GM19395 (cell line): Measurements from ENCODE around the gene AMDHD2.
"Not testable (repeated sequence)": the region's sequence is repeated elsewhere in the genome, so short reads cannot be mapped to it uniquely, and the experiment has no call there.

Source experiments
- ATAC-seq: cut with Tn5 transposase; IDR thresholded peaks from one replicate; pipeline ENCODE4 v1.9.1; 2021; ENCODE audit warnings: mild to moderate bottlenecking, moderate library complexity; ENCODE audit not compliant: unreplicated experiment

AMDHD2 gene, protein sequence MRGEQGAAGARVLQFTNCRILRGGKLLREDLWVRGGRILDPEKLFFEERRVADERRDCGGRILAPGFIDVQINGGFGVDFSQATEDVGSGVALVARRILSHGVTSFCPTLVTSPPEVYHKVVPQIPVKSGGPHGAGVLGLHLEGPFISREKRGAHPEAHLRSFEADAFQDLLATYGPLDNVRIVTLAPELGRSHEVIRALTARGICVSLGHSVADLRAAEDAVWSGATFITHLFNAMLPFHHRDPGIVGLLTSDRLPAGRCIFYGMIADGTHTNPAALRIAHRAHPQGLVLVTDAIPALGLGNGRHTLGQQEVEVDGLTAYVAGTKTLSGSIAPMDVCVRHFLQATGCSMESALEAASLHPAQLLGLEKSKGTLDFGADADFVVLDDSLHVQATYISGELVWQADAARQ

DNA sequence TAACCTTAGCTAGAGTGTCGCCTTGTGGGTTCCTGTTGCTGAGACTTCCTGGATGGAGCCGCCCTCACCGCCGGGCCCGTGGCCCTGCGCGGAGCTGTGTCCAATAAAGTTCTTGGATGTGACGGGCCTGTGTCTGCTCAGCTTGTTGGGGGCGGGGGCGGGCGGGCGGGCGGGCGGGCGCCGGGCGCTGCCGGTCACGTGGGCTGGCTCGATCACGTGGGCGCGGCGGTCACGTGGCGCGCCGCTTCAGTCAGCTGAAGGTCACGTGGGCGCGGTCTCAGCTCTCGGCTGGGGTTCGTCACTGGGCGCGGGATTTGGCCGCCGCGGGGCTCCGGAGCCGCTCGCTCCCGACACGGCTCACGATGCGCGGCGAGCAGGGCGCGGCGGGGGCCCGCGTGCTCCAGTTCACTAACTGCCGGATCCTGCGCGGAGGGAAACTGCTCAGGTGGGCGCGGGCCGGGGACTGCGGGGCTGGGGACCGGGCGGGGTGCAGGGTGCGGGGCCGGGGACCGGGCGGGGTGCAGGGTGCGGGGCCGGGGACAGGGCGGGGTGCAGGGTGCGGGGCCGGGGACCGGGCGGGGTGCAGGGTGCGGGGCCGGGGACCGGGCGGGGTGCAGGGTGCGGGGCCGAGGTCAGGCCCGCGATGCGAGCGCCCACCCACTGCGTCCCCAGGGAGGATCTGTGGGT, at the start of gene AMDHD2:
Gene AMDHD2 (plus strand): TSS at position 275 of the 687 bp plus-strand sequence. CDS start 88 bp downstream, at position 363.
- ATAC-seq: peak; percentile 45

DNA sequence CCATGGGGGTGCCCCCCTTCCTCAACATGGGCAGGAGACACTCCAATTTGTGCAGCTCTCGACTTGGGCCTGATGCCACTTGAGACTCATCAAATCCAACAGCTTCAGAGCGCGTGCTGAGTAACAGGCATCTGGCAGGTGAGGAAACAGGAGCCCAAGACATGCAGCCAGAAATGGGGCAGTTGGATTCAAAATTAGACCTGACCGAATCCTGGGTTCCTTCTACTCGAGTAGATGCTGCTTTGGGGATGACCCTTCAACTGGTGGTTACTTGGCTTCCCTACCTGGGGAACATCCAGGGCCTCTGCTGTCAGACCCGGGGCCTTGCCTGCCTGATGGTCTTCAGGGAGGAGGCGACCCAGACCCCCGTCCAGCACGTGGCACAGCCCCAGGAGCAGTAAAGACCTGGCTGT, 49.6 kb upstream of the AMDHD2 start:
- no peak for ATAC-seq

DNA sequence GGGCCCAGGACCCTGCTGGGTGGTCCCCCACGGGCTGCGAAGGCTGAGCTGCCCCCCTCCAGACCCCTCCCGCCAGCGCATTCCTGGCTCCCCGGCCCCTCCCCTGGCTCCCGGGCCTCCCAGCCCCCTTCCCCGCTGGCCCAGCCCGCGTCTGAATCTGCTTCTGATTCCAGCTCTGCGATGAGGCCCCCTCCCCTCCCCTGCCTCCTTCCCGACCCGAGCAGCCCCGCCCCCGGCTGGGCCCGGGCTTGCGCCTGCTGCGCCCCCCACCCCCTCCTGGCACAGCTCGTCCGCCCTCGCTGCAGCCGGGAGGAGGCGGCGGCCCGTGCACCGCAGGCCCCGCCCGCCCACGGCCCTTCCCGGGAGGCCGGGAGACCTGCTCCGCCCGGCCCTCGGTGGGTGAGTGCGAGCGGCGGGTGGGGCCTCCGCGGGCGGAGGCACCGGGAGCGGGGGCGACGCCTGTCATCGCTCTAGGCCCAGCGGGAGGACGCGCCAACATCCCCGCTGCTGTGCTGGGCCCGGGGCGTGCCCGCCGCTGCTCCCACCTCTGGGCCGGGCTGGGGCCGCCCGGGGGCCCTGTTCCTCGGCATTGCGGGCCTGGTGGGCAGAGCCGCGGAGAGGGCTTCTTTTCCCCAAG, 49.0 kb upstream of the AMDHD2 start, which contains the start of gene NTN3:
Gene NTN3 (plus strand): TSS at position 282 of the 637 bp plus-strand sequence. CDS start 405 bp downstream, outside the sequence.
- ATAC-seq: no peak

DNA sequence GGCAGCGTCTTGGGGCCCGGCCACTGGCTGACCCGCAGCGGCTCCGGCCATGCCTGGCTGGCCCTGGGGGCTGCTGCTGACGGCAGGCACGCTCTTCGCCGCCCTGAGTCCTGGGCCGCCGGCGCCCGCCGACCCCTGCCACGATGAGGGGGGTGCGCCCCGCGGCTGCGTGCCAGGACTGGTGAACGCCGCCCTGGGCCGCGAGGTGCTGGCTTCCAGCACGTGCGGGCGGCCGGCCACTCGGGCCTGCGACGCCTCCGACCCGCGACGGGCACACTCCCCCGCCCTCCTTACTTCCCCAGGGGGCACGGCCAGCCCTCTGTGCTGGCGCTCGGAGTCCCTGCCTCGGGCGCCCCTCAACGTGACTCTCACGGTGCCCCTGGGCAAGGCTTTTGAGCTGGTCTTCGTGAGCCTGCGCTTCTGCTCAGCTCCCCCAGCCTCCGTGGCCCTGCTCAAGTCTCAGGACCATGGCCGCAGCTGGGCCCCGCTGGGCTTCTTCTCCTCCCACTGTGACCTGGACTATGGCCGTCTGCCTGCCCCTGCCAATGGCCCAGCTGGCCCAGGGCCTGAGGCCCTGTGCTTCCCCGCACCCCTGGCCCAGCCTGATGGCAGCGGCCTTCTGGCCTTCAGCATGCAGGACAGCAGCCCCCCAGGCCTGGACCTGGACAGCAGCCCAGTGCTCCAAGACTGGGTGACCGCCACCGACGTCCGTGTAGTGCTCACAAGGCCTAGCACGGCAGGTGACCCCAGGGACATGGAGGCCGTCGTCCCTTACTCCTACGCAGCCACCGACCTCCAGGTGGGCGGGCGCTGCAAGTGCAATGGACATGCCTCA, 48.3 kb upstream of the AMDHD2 start:
- ATAC-seq: no peak

DNA sequence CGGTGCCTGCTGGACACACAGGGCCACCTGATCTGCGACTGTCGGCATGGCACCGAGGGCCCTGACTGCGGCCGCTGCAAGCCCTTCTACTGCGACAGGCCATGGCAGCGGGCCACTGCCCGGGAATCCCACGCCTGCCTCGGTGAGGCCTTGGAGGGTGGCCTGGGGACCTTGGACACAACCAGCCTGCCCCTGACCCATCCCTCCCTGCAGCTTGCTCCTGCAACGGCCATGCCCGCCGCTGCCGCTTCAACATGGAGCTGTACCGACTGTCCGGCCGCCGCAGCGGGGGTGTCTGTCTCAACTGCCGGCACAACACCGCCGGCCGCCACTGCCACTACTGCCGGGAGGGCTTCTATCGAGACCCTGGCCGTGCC, 47.7 kb upstream of the AMDHD2 start:
- ATAC-seq: no peak

DNA sequence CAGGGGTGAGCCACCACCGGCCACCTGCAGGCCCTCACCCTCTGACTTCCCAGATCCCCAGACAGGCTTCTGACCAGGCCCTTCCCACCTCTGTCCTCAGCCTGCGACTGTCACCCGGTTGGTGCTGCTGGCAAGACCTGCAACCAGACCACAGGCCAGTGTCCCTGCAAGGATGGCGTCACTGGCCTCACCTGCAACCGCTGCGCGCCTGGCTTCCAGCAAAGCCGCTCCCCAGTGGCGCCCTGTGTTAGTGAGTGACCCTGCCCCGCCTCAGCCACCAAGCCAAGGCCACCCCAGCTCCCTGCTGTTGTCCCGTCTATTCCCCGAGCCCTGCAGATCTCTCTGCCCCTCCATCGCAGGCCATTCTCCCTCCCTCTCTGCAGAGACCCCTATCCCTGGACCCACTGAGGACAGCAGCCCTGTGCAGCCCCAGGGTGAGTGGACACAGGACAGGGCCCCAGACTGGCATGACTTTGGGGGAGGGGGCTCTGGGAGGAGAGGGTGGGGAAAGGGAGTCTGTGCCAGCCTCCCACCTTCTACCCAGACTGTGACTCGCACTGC, 47.2 kb upstream of the AMDHD2 start:
- ATAC-seq: no peak

DNA sequence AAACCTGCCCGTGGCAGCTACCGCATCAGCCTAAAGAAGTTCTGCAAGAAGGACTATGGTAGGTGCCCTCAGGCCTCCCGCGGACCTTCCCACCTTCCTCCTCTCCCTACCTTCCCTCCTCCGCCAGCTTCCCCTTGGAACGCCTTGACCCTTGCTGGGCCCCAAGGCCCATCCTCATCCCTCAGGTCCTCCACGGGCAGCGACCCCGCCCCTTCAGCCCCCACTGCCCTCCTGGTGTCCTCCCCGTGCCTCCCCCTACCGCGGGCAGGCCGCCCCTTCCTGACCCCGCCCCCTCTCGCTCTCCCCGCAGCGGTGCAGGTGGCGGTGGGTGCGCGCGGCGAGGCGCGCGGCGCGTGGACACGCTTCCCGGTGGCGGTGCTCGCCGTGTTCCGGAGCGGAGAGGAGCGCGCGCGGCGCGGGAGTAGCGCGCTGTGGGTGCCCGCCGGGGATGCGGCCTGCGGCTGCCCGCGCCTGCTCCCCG, 46.7 kb upstream of the AMDHD2 start:
- ATAC-seq: no peak

DNA sequence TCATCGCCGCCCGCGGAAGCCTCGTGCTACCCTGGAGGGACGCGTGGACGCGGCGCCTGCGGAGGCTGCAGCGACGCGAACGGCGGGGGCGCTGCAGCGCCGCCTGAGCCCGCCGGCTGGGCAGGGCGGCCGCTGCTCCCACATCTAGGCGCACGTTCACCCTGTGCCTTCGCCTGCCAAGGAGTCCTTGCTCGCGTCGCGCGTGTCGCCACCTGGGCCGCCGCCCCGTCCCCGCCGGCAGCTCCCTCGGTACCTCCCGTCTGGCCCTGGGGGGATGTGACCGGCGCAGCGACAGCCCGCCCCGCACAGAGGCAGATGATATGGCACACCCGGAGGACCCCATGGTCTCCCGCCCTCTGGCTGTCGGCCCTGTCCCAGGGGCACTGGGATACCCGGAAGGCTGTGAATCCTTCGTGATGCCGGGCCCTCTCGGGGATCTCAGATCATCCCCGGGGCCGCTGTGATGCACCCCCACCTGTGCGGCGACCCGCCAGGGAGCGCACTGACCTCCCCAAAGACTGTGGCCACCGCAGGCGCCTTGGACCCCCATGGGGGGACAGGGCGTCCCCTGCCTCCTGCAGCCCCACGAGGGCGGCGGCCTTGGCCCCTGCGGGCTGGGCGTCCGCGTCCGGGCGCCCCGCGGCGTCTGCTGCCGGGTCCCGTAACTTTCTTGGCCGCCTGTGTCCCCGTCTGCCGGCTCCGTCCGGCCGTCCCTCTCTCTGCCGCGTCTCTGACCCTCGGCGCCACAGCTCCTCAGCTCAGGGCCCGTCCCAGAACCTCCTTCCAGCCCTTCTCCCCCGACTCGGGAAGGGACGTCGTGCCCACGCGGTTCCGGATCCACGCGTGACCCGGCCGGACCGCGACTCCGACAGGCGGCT, 45.9 kb upstream of the AMDHD2 start:
- ATAC-seq: peak; percentile 5

DNA sequence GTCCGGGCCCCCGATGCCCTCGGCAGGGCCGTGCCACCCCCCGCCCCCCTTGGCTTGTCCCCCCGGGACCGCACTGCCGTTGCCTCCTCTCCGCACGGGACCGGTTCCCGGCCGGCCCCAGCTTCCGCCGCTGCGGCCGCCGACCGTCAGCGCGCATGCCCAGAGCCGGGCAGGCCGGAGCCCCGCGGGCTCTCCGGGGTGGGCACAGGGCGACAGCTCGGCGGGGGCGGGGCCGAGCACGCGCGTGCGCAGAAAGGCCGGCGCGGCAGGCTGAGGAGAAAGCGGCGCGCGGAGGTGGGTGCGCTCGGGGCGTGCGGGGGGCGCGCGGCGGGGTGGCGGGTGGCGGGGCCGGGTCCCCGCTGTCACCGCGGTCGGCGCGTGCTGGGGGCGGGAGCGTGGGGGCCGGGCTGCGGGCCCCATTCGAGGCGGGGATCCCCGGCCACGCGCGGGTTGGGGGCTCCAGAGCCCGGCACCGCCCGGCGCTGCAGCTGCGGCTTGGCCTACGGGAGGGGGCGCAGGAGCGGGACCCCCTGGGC, 45.2 kb upstream of the AMDHD2 start, which contains the start of gene TBC1D24:
Gene TBC1D24 (plus strand): TSS at position 251 of the 536 bp plus-strand sequence. CDS start 21,022 bp downstream, outside the sequence.
- ATAC-seq: peak; percentile 46

DNA sequence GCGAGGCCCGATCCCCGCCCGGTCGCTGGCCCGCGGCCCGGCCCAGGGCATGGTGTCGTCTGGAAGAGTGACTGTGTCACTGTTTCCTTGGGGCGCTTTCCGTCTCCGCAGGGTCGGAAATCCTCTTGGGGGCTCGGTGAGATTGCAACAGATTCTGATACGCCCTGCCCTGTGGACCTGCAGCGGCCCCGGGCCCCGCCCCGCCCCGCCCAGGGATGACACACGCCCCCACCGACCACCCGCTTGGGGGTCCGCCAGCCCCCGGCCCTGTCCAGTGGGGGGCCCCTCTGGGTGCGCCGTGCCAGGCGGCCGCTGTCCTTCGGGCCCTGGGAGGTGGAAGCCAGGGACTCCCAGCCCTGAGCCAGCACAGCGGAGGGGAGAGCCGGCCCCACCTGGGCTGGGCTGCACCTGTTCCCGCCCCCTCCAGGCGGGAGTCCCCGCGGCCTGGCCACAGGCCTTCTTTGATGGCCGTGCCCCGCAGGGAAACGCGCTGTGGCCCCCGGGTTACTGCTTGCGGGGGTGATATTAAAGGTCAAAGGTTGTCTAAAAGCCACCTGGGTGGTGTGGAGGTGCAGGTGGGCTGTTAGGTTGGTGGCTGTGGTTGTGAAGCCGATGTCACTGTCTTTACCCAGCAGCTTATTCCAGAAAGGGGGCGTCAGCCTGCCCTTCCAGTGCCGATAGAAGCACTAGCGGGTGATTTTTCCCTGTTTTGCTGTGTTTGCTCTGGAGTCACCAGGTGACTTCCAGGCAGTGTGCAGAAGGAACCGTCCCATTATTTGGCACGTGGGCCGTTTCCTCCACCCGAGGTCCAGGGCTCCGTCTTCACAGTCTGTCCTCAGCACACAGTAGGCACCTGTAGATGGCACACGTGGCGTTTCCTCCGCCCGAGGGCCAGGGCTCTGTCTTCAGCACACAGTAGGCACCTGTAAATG, 44.5 kb upstream of the AMDHD2 start:
- peak; percentile 14 for ATAC-seq

DNA sequence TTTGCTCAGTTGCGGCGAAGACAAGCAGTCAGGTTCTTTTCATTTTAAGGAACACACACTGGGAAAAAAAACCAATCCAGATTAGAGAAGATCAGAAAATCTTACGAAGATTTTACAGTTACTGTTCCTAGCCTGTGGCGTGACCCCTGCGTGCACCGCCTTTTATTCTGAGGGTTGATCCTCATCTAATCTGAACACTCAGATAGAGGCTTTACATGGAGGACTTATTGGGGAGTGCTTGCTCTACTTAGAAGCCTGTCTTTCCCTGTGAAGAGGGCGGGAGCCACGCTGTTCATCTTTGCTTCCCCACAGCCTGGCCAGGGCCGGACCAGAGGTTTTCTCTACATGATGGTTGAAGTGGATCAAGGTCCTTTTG, 43.8 kb upstream of the AMDHD2 start:
- ATAC-seq: no peak

DNA sequence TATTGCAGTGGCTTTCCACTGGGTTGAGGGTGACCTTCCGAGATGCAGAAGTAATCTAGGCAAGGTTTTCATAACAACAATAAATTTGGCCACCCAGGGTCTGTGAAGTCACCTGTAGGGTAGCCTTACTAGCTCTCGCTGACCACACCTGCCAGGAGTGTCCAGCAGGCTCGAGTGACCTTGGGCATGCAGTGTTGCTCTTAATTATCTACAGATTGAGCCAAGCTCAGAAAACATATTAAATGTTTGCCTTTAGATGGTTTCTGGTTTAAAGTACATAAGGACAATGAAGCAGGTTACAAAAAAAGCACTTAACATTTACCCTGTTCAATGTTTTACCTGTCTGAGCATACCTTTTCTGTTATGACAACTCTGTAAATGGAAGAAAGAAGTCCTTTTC, 43.4 kb upstream of the AMDHD2 start:
- no peak for ATAC-seq

DNA sequence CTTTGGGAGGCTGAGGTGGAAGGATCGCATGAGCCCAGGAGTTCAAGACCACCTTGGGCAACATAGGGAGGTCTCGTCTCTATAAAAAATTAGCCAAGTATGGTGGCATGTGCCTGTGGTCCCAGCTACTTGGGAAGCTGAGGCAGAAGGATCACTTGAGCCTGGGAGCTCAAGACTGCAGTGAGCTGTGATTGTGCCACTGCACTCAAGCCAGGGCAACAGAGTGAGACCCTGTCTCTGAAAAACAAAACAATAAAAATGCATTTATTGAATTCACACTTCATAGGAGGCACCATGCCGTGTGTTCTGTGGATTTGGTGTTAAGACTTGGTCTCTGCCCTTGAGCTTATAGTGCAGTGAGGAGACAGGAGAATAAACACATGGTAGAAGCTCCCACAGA, 42.8 kb upstream of the AMDHD2 start:
- ATAC-seq: no peak

DNA sequence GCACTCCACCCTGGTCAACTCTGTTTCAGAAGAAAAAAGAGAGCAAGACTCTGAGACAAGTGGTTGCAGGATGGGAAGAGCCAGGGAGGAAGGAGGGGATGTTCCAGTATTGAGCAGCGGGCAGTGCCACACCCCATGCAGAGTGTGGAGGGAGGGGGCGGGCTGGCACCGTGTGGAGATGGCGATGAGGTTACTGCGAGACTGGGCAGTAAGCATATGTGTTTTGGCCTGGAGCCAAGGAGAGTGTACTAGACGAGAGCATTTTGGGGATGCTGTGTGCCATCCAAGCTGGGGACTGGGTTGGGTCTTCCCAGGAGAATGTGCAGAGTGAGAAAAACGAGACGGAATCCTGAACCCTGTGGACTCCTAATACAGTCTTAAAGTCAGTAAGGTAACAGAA, 41.9 kb upstream of the AMDHD2 start:
- no peak for ATAC-seq

DNA sequence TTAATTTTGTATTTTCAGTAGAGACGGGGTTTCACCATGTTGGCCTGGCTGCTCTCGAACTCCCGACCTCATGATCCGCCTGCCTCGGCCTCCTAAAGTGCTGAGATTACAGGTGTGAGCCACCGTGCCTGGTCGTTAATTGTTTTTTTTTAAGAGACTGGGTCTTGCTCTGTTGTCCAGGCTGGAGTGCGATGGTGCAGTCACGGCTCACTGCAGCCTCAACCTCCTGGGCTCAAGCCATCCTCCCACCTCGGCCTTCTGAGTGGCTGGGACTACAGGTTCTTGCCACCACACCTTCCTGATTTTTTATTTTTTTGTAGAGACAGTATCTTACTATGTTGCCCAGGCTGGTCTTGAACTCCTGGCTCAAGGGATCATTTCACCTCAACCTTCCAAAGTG, 40.2 kb upstream of the AMDHD2 start:
- ATAC-seq: not testable (repeated sequence)

DNA sequence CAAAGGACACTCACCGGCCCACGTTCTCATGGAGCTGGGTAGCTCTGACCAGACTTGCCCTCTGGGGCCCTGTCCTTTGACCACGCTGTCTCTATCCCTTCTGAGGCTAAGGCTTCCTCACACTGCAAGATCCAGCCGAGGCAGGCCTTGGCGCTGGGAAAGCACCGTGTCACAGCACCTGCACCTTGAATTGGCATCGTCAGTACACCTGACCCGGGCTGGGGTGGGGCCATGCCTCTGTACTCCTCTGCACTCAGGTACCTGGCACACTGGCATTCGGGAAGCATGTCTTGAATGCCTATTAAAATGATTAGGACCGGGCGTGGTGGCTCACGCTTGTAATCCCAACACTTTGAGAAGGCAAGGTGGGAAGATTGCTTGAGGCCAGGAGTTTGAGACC, 39.2 kb upstream of the AMDHD2 start:
- no peak for ATAC-seq

DNA sequence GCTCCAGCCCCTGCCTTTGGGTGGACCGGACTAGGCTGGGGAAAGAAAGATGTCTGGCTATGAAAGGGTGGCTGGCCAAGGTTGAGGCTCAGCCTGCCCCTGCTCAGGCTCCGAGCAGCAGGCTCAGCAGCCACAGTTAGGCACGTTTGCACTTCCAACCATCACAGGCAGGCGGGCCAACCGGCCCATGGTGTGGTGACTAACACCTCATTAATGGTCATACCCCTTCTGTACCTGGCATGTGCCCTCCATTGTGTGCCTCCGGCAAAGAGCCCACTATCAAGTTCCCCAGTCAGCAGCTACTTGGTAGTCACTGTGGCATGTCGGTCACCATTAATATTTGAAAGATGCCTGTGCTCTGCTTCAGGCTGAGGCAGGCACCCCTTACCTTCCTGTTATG, 38.5 kb upstream of the AMDHD2 start:
- ATAC-seq: no peak

DNA sequence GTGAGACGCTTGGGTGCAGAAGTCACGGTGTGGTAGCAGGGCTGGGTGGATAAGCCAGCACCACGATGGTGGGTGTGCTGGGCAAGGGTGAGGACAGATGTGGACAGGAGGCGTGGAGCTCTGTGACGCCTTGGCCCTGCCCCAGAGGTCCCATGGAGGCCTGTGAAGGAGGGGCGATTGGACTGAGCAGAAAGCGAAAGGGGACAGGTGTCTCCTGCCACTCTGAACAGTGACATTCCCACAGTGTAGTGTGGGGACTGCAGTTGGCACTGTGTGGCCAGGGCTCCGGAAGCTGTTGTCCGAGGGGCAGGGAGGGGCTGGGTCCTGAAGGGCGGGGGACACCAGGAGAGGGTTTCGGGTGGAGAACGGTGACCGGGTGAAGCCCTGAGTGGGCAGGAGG, 37.9 kb upstream of the AMDHD2 start:
- ATAC-seq: no peak
